ENCODE measurements around the gene NPAS3.

- no peak for TF ChIP-seq CTCF (IDR thresholded peaks at IDR 0.05)
- no peak for TF ChIP-seq POLR2A (IDR thresholded peaks at IDR 0.05)
Measured at GRCh38 chr14:33254861-33255395, 316.2 kb downstream of the NPAS3 start.
